A549 (cell line): ENCODE measurements around the gene ASB13. TPM values are rescaled to one million over a fixed set of nuclear protein-coding genes. Genes with fewer than 3 reads are reported as not detected.

ENCODE experiments used
- ATAC-seq, 2 experiments: fragments of 200-7000 bp in 1 of 2; fragments of >200 bp in 1 of 2; cut with Nextera tagmentation in 1 of 2; cut with Tn5 transposase in 1 of 2; 3 replicates each; pipeline versions ENCODE4 v1.8.0 to v1.9.1; 2018 to 2020; ENCODE audit warnings: mild to moderate bottlenecking in 1 of 2, moderate library complexity in 1 of 2
- CTCF ChIA-PET: fragments of 300-600 bp; sonication (Branson Sonifier 250); formaldehyde crosslinking; extraction: SDS; loops from one replicate; lab custom pipeline; 2021; ENCODE audit warnings: antibody characterized with exemption, inconsistent platforms; lab: Yijun Ruan, JAX
- POLR2A ChIA-PET: fragments of 350-600 bp; formaldehyde crosslinking; extraction: SDS; loops from one replicate; lab custom pipeline; 2021; ENCODE audit warnings: antibody characterized with exemption, inconsistent platforms; lab: Yijun Ruan, JAX
- DNase-seq, 2 experiments: peaks; one replicate each; pipeline versions ENCODE4 v3.0.0 to v3.0.0-alpha.2; 2011 to 2016; ENCODE audit warnings: low read depth in 1 of 2, low spot score in 1 of 2
- FAIRE-seq: peaks from 2 replicates; lab custom pipeline; 2011; peaks lifted over from hg19 to GRCh38; lab: Jason Lieb, UNC
- H3K27ac ChIP-seq, 2 experiments: fragments of >200 bp; sonication (Bioruptor Twin); formaldehyde crosslinking; 3 replicates each; pipeline ENCODE4 v1.5.1; 2016 to 2017
- H3K4me1 ChIP-seq: fragments of >200 bp; sonication (Bioruptor Twin); formaldehyde crosslinking; 3 replicates; pipeline ENCODE4 v1.6.1; 2016
- H3K4me2 ChIP-seq: fragments of >200 bp; sonication (Bioruptor Twin); formaldehyde crosslinking; 3 replicates; pipeline ENCODE4 v1.6.1; 2016
- H3K4me3 ChIP-seq: fragments of >200 bp; sonication (Bioruptor Twin); formaldehyde crosslinking; 3 replicates; pipeline ENCODE4 v1.5.1; 2016
- H3K9me3 ChIP-seq: fragments of >200 bp; sonication (Bioruptor Twin); formaldehyde crosslinking; 3 replicates; pipeline ENCODE4 v1.6.1; 2016
- BHLHE40 ChIP-seq: IDR thresholded peaks from 2 replicates; pipeline ENCODE4 v1.6.1; 2012; ENCODE audit warnings: low read depth, low read length, inconsistent platforms
- CBX8 ChIP-seq: fragments of 200-600 bp; sonication (generic); IDR thresholded peaks from 2 replicates; pipeline ENCODE4 v1.6.1; 2016
- CHD2 ChIP-seq: fragments of 150-350 bp; IDR thresholded peaks from 2 replicates; pipeline ENCODE4 v1.6.1; 2014; ENCODE audit warnings: low read length; ENCODE audit not compliant: partially characterized antibody
- EHF ChIP-seq: fragments of 250-450 bp; sonication (Bioruptor Pico); IDR thresholded peaks from 2 replicates; pipeline ENCODE4 v1.5.0; 2020; ENCODE audit warnings: mild to moderate bottlenecking
- EHMT2 ChIP-seq: fragments of 200-600 bp; sonication (generic); IDR thresholded peaks from 2 replicates; pipeline ENCODE4 v1.6.1; 2016; ENCODE audit warnings: antibody characterized with exemption, low read depth, mild to moderate bottlenecking, moderate library complexity
- EP300 ChIP-seq, 2 experiments: fragments of >200 bp; sonication (Bioruptor Twin); formaldehyde crosslinking; IDR thresholded peaks; 2 replicates in 1 of 2; 3 replicates in 1 of 2; pipeline ENCODE4 v1.6.1; 2016 to 2017
- ESRRA ChIP-seq: fragments of 150-350 bp; IDR thresholded peaks from 2 replicates; pipeline ENCODE4 v1.6.1; 2014; ENCODE audit warnings: mild to moderate bottlenecking, low read length, borderline replicate concordance
- FOSB ChIP-seq: fragments of 250-450 bp; sonication (Bioruptor Pico); IDR thresholded peaks from 2 replicates; pipeline ENCODE4 v1.5.0; 2020; ENCODE audit warnings: mild to moderate bottlenecking, moderate library complexity
- GATA3 ChIP-seq: IDR thresholded peaks from 2 replicates; pipeline ENCODE4 v1.6.1; 2012; ENCODE audit warnings: borderline replicate concordance
- HOXA7 ChIP-seq: fragments of 250-450 bp; sonication (Bioruptor Pico); IDR thresholded peaks from 2 replicates; pipeline ENCODE4 v1.5.0; 2020; ENCODE audit warnings: mild to moderate bottlenecking, moderate library complexity
- HOXB13 ChIP-seq: fragments of 250-450 bp; sonication (Bioruptor Pico); IDR thresholded peaks from 2 replicates; pipeline ENCODE4 v1.5.0; 2020; ENCODE audit warnings: low read depth, mild to moderate bottlenecking, moderate library complexity
- MAFK ChIP-seq: fragments of 450-650 bp; IDR thresholded peaks from 2 replicates; pipeline ENCODE4 v1.6.1; 2014; ENCODE audit not compliant: partially characterized antibody
- MAZ ChIP-seq: fragments of 150-350 bp; IDR thresholded peaks from 2 replicates; pipeline ENCODE4 v1.6.1; 2014; ENCODE audit warnings: antibody characterized with exemption, low read depth, low read length, borderline replicate concordance
- MYC ChIP-seq: IDR thresholded peaks from 2 replicates; pipeline ENCODE4 v1.6.1; 2012; ENCODE audit warnings: mild to moderate bottlenecking, inconsistent platforms, low read length, improper control_type of control experiment, borderline replicate concordance
- NR3C1 ChIP-seq: fragments of >200 bp; sonication (Bioruptor Twin); formaldehyde crosslinking; IDR thresholded peaks from 3 replicates; pipeline ENCODE4 v1.6.1; 2017
- PHF8 ChIP-seq: fragments of 200-600 bp; sonication (generic); IDR thresholded peaks from 2 replicates; pipeline ENCODE4 v1.6.1; 2016; ENCODE audit warnings: low read depth, mild to moderate bottlenecking, antibody characterized with exemption, moderate library complexity, borderline replicate concordance
- POLR2AphosphoS2 ChIP-seq: conservative IDR thresholded peaks from 2 replicates; pipeline ENCODE4 v1.6.1; 2012; ENCODE audit warnings: low read length, improper control_type of control experiment, inconsistent platforms
- RFX5 ChIP-seq: fragments of 450-650 bp; IDR thresholded peaks from 2 replicates; pipeline ENCODE4 v1.7.1; 2014; ENCODE audit warnings: antibody characterized with exemption, mild to moderate bottlenecking, moderate library complexity
- RNF2 ChIP-seq: fragments of 200-600 bp; sonication (generic); IDR thresholded peaks from 2 replicates; pipeline ENCODE4 v1.6.1; 2016; ENCODE audit warnings: low read depth, mild to moderate bottlenecking, antibody characterized with exemption, moderate library complexity, borderline replicate concordance
- ZFP36 ChIP-seq: fragments of 450-650 bp; IDR thresholded peaks from 2 replicates; pipeline ENCODE4 v1.6.1; 2014; ENCODE audit warnings: borderline replicate concordance; ENCODE audit not compliant: partially characterized antibody
- ZNF302 ChIP-seq: fragments of 250-450 bp; sonication (Bioruptor Pico); IDR thresholded peaks from 2 replicates; pipeline ENCODE4 v1.9.0; 2021; ENCODE audit warnings: inconsistent platforms, mild to moderate bottlenecking, moderate library complexity
- ZSCAN20 ChIP-seq: fragments of 250-450 bp; sonication (Bioruptor Pico); IDR thresholded peaks from 2 replicates; pipeline ENCODE4 v1.8.0; 2022; ENCODE audit warnings: mild to moderate bottlenecking, moderate library complexity
- WGBS: methylation state at CpG from one replicate; pipeline ENCODE4 v1.1.6; 2017; ENCODE audit errors: missing lambda C conversion rate; 5-methylcytosine and 5-hydroxymethylcytosine counted together
- polyA plus RNA-seq, 4 experiments: library from polyadenylated mRNA; depleted of rRNA in 3 of 4; stranded (reverse); fragments of >200 nt; fragmentation: RNase III in 1 of 4; extraction: RNeasy Plus Mini Kit Qiagen cat#74134 plus additional on column Dnase treatment in 1 of 4; gene quantifications; 2 replicates in 3 of 4; 3 replicates in 1 of 4; pipeline ENCODE4 v1.2.3, GENCODE V29; 2011 to 2017
- TF ChIP-seq, protein P1 (sequence below): fragments of >200 bp; sonication (Bioruptor Twin); formaldehyde crosslinking; IDR thresholded peaks from 3 replicates; pipeline ENCODE4 v1.6.1; 2016
- TF ChIP-seq, protein P2 (sequence below): IDR thresholded peaks from 2 replicates; pipeline ENCODE4 v1.6.1; 2012
- TF ChIP-seq, protein P3 (sequence below): IDR thresholded peaks from 2 replicates; pipeline ENCODE4 v1.6.1; 2012
- TF ChIP-seq, protein P4 (sequence below): fragments of >200 bp; sonication (Bioruptor Twin); formaldehyde crosslinking; IDR thresholded peaks from 3 replicates; pipeline ENCODE4 v1.5.1; 2016

ASB13 gene
- polyA plus RNA-seq, 2 of the 4 experiments (the other 2 are of a cell fraction), result 10.9 to 12.9 TPM

DNA sequence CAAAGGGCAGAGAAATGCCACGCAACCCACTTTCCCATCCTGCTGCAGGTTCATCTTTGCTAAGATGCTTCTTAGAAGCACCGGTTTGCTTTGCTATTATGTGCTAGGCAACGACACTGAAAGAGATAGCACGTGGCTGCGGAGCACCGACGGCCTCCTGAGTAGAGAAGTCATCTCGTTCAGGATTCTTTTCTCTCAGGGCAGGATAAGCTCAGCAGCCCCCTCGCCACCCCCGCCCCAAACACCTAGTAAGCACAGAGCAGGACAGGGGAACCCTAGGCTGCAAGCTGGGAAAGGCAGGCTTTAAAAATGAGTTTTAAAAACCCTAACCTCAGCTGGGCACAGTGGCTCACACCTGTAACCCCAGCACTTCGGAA is 15.0 kb downstream of the ASB13 start:
- FAIRE-seq, result no peak
- POLR2A ChIA-PET, result interaction anchor here (1.1 kb wide), 1 partner anchor 192 kb away, joined by 12 read pairs; no protein-coding TSS in a partner anchor
- TF ChIP-seq, protein P1, sequence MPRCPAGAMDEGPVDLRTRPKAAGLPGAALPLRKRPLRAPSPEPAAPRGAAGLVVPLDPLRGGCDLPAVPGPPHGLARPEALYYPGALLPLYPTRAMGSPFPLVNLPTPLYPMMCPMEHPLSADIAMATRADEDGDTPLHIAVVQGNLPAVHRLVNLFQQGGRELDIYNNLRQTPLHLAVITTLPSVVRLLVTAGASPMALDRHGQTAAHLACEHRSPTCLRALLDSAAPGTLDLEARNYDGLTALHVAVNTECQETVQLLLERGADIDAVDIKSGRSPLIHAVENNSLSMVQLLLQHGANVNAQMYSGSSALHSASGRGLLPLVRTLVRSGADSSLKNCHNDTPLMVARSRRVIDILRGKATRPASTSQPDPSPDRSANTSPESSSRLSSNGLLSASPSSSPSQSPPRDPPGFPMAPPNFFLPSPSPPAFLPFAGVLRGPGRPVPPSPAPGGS, result no peak
- no peak for TF ChIP-seq ESRRA
- no peak for TF ChIP-seq CBX8

DNA sequence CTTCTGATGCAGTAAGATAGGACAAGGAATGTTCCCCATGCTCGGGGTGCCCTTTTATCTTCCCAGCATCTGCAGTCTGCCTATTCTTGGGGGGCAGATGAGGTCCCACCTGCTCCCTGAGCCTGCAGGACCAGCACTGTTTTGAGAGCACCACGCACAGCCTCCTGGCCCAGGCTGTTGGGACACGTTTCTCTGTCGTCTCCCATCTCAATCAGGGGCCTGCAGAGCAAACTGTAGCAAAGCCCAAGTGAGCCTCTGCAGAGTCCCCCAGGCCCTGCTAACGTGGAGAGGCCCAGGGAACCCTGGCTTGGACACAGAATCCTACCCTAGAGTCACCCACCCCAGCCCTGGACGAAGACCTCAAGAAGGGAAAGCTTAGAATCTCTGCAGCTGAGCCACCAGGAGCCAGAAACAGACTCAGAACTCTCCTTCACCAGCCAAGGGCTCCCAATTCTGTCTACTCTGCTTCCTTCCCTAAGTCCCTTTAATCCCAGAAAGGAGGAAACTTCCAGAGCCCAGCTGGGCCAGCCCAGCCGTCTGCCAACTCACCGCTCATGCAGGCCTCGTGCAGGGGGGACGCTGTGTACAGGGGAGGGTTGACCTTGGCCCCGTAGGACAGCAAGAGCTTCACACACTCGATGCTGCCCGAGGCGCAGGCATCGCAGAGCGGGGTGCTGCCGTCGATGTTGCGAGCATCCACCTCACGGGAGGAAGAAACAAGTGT is 15.6 kb downstream of the ASB13 start:
- POLR2A ChIA-PET, result no interaction called here
- Histone ChIP-seq H3K4me1 (no peaks in the 10 kb centered on the region), H3K4me2 (no peak overlapping the region), H3K27ac (no peak overlapping the region), H3K4me3 (no peak overlapping the region), H3K9me3 (no peaks in the 10 kb centered on the region)
- DNase-seq (no peak), ATAC-seq (no peak), FAIRE-seq (no peak)
- CTCF ChIA-PET, result interaction anchor here (1.2 to 4.0 kb wide), 2 partner anchors 9 to 28 kb away, joined by 5 to 21 read pairs; no protein-coding TSS in a partner anchor
- 88% methylated on average over 19 of the region's 20 CpGs for WGBS
- TF ChIP-seq RNF2 (no peak), POLR2AphosphoS2 (no peak), EHMT2 (no peak), ZSCAN20 (CRISPR knock-in tag) (no peak), MAFK (no peak), ZFP36 (no peak), CHD2 (no peak), FOSB (CRISPR knock-in tag) (no peak), EP300 (IDR thresholded peaks at IDR 0.05) (no peak), ZNF302 (no peak)
- TF ChIP-seq, protein P2, sequence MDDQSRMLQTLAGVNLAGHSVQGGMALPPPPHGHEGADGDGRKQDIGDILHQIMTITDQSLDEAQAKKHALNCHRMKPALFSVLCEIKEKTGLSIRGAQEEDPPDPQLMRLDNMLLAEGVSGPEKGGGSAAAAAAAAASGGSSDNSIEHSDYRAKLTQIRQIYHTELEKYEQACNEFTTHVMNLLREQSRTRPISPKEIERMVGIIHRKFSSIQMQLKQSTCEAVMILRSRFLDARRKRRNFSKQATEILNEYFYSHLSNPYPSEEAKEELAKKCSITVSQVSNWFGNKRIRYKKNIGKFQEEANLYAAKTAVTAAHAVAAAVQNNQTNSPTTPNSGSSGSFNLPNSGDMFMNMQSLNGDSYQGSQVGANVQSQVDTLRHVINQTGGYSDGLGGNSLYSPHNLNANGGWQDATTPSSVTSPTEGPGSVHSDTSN, result no peak
- TF ChIP-seq, protein P3, sequence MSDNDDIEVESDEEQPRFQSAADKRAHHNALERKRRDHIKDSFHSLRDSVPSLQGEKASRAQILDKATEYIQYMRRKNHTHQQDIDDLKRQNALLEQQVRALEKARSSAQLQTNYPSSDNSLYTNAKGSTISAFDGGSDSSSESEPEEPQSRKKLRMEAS, result no peak

More for the DNA sequence above, 15.0 kb downstream of the ASB13 start:
- CTCF ChIA-PET, result interaction anchor here (0.6 to 4.0 kb wide), 5 partner anchors 10 to 208 kb away, joined by 3 to 21 read pairs (median 5); no protein-coding TSS in a partner anchor
- no peak overlapping the region for H3K4me3 ChIP-seq
- DNase-seq (no peak), ATAC-seq (no peak)
- H3K27ac ChIP-seq, result no peak overlapping the region
- no peaks in the 10 kb centered on the region for H3K4me1 ChIP-seq
- H3K4me2 ChIP-seq, result no peak overlapping the region
- WGBS, result 91% methylated on average over 11 of the region's 11 CpGs
- no peaks in the 10 kb centered on the region for H3K9me3 ChIP-seq

DNA sequence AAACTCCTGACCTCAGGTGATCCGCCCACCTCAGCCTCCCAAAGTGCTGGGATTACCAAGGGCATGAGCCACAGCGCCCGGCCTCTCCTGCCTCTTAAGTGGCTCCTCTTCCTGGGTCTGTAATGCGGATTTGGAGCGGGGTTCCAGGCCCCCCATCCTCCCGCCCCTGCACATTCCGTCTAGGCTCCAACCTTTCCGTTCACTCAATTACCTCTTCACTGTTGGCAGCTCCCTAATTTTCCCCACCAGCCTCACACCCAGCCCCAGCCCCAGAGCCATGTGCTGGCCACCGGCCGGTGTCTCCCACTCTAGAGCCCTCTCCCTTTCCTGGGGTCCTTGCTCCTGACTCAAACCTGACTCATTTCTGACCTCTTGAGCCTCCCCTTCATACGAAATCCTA is 16.6 kb downstream of the ASB13 start:
- CTCF ChIA-PET, result no interaction called here
- DNase-seq, result no peak
- WGBS, result 92% methylated on average over 11 of the region's 11 CpGs
- H3K4me3 ChIP-seq, result no peak overlapping the region
- TF ChIP-seq EHF (CRISPR knock-in tag) (no peak), ZNF302 (no peak), NR3C1 (no peak), MYC (no peak), HOXB13 (CRISPR knock-in tag) (no peak), MAZ (no peak), PHF8 (no peak), BHLHE40 (no peak), EHMT2 (no peak), RFX5 (no peak), HOXA7 (CRISPR knock-in tag) (no peak), GATA3 (no peak)
- TF ChIP-seq, protein P4, sequence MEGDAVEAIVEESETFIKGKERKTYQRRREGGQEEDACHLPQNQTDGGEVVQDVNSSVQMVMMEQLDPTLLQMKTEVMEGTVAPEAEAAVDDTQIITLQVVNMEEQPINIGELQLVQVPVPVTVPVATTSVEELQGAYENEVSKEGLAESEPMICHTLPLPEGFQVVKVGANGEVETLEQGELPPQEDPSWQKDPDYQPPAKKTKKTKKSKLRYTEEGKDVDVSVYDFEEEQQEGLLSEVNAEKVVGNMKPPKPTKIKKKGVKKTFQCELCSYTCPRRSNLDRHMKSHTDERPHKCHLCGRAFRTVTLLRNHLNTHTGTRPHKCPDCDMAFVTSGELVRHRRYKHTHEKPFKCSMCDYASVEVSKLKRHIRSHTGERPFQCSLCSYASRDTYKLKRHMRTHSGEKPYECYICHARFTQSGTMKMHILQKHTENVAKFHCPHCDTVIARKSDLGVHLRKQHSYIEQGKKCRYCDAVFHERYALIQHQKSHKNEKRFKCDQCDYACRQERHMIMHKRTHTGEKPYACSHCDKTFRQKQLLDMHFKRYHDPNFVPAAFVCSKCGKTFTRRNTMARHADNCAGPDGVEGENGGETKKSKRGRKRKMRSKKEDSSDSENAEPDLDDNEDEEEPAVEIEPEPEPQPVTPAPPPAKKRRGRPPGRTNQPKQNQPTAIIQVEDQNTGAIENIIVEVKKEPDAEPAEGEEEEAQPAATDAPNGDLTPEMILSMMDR, result no peak
- TF ChIP-seq, all 56 proteins: peak for 0
- no peak for FAIRE-seq
- ATAC-seq, result no peak
- Histone ChIP-seq H3K4me2 (no peak overlapping the region), H3K9me3 (no peaks in the 10 kb centered on the region), H3K27ac (no peak overlapping the region), H3K4me1 (no peaks in the 10 kb centered on the region)
- POLR2A ChIA-PET, result no interaction called here
